ENCODE results near the gene JAG2. TPM values are rescaled to one million over a fixed set of nuclear protein-coding genes. Genes with fewer than 3 reads are reported as not detected.

Gene JAG2
- total RNA-seq, 1 donor from 2014 or later: 7.5 TPM

DNA sequence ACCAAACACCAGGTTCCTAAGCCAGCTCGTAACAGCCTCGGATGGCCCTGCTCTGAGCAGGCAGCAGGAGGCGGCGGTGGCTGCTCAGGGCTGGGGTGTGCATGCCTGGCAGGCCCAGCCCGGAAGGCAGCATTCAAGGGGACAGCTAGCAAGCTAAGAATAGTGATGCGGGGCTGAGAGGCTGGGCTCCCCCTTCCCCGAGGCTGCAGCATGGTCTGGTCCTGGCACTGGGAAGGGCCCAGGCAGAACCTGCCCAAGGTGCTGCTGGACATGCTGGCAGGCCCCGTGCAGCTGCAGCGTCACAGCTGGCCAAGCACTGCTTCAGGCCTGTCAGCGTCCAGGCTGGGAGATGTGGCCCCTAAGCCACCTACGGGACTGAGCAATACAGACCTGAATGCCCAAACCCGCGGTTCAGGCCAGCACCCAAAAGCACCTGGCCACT is 38.9 kb upstream of the JAG2 start:
- no peak overlapping the region for H3K27ac Mint-ChIP-seq (ENCODE audit: unreplicated experiment)
- H3K4me3 Mint-ChIP-seq (ENCODE audit: unreplicated experiment): no peak overlapping the region
- TF ChIP-seq, protein P1, sequence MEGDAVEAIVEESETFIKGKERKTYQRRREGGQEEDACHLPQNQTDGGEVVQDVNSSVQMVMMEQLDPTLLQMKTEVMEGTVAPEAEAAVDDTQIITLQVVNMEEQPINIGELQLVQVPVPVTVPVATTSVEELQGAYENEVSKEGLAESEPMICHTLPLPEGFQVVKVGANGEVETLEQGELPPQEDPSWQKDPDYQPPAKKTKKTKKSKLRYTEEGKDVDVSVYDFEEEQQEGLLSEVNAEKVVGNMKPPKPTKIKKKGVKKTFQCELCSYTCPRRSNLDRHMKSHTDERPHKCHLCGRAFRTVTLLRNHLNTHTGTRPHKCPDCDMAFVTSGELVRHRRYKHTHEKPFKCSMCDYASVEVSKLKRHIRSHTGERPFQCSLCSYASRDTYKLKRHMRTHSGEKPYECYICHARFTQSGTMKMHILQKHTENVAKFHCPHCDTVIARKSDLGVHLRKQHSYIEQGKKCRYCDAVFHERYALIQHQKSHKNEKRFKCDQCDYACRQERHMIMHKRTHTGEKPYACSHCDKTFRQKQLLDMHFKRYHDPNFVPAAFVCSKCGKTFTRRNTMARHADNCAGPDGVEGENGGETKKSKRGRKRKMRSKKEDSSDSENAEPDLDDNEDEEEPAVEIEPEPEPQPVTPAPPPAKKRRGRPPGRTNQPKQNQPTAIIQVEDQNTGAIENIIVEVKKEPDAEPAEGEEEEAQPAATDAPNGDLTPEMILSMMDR (IDR thresholded peaks at IDR 0.05): no peak
- DNase-seq (ENCODE audit: extremely low spot score, unreplicated experiment): no peak
- no peaks in the 10 kb centered on the region for H3K27me3 Mint-ChIP-seq (ENCODE audit: unreplicated experiment)
- H3K9me3 Mint-ChIP-seq (ENCODE audit: unreplicated experiment): no peaks in the 10 kb centered on the region
- peaks cover 10% of the 10 kb centered on the region for H3K4me1 Mint-ChIP-seq (ENCODE audit: unreplicated experiment)
- peaks cover 4% of the 10 kb centered on the region for H3K36me3 Mint-ChIP-seq (ENCODE audit: unreplicated experiment)

DNA sequence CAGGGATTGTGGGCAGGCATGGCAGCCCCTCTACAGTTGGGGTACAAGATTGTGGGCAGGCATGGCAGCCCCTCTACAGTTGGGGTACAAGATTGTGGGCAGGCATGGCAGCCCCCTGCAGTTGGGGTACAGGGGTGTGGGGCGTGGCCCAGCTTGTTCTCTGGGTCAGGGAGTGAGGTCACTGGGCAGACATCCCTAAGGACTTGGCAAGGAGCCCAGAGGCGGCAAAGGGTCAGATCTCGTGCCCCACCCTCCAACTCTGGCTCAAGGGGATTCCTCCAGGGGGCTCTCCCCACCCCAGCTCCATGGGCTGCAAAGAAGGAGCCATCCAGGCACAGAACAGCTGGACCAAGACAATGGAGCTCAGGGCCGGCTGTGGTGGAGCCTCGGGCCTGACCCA is 38.3 kb upstream of the JAG2 start:
- DNase-seq (ENCODE audit: extremely low spot score, unreplicated experiment): no peak
- Mint-ChIP-seq H3K4me3 (ENCODE audit: unreplicated experiment) (no peak overlapping the region), H3K27ac (ENCODE audit: unreplicated experiment) (no peak overlapping the region), H3K9me3 (ENCODE audit: unreplicated experiment) (no peaks in the 10 kb centered on the region), H3K36me3 (ENCODE audit: unreplicated experiment) (peaks cover 4% of the 10 kb centered on the region), H3K27me3 (ENCODE audit: unreplicated experiment) (no peaks in the 10 kb centered on the region), H3K4me1 (ENCODE audit: unreplicated experiment) (peaks cover 10% of the 10 kb centered on the region)
- TF ChIP-seq, protein P1 (IDR thresholded peaks at IDR 0.05): no peak

- TF ChIP-seq, protein P1 (IDR thresholded peaks at IDR 0.05): no peak
- no peak for DNase-seq (ENCODE audit: extremely low spot score, unreplicated experiment)
- no peaks in the 10 kb centered on the region for H3K27me3 Mint-ChIP-seq (ENCODE audit: unreplicated experiment)
- H3K4me3 Mint-ChIP-seq (ENCODE audit: unreplicated experiment): no peak overlapping the region
- H3K4me1 Mint-ChIP-seq (ENCODE audit: unreplicated experiment): peaks cover 10% of the 10 kb centered on the region
- H3K27ac Mint-ChIP-seq (ENCODE audit: unreplicated experiment): no peak overlapping the region
- H3K36me3 Mint-ChIP-seq (ENCODE audit: unreplicated experiment): peaks cover 4% of the 10 kb centered on the region
- H3K9me3 Mint-ChIP-seq (ENCODE audit: unreplicated experiment): no peaks in the 10 kb centered on the region
These were observed 37.2 kb upstream of the JAG2 start for GRCh38 chr14:105205673-105206208.

DNA sequence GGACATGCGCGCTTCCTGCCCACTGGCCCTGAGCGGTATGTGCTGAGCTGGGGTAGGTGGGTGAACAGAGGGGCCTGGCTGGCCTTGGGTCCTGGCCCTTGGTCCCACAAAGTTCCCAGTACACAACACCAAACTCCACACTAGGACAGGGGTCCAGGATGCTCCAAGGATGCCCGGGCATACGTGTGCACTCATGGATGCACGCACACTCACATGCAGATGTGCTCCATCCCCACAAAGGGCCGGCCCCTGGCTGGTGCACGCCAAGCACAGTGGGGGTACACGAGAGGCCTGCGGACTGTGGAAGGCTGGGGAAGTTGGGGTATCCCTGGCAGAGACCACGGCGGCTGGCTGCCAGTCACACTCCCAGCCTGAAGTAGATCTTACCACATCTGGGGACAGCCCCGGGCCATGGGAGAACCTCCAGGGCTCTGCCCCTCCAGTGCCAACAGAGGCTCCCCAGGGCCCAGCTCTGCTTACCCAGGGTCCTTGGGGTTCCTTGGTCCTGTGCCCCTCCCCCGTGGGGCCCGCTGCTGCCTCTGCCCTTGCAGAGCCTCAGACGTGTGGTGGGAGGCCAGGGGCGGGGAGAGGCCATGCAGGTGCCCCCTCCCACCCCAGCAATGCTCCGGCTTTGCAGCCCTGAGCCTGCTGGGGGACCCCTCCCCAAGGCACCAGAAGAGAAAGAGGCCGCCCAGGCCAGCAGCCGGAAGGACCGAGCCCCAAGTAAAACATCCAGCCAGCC is 36.5 kb upstream of the JAG2 start:
- H3K4me1 Mint-ChIP-seq (ENCODE audit: unreplicated experiment): peaks cover 10% of the 10 kb centered on the region
- H3K36me3 Mint-ChIP-seq (ENCODE audit: unreplicated experiment): peaks cover under 1% of the 10 kb centered on the region
- H3K4me3 Mint-ChIP-seq (ENCODE audit: unreplicated experiment): no peak overlapping the region
- TF ChIP-seq, protein P1 (IDR thresholded peaks at IDR 0.05): no peak
- H3K27me3 Mint-ChIP-seq (ENCODE audit: unreplicated experiment): no peaks in the 10 kb centered on the region
- H3K27ac Mint-ChIP-seq (ENCODE audit: unreplicated experiment): no peak overlapping the region
- DNase-seq (ENCODE audit: extremely low spot score, unreplicated experiment): no peak
- H3K9me3 Mint-ChIP-seq (ENCODE audit: unreplicated experiment): no peaks in the 10 kb centered on the region

GRCh38 chr14:105204206-105204930 is 35.8 kb upstream of the JAG2 start:
- Mint-ChIP-seq H3K9me3 (ENCODE audit: unreplicated experiment) (no peaks in the 10 kb centered on the region), H3K4me1 (ENCODE audit: unreplicated experiment) (peaks cover 12% of the 10 kb centered on the region), H3K4me3 (ENCODE audit: unreplicated experiment) (no peak overlapping the region), H3K27ac (ENCODE audit: unreplicated experiment) (no peak overlapping the region), H3K27me3 (ENCODE audit: unreplicated experiment) (no peaks in the 10 kb centered on the region), H3K36me3 (ENCODE audit: unreplicated experiment) (no peaks in the 10 kb centered on the region)
- TF ChIP-seq, protein P1 (IDR thresholded peaks at IDR 0.05): no peak
- DNase-seq (ENCODE audit: extremely low spot score, unreplicated experiment): no peak

Data from osteocyte (in vitro differentiated cells).